Dermis blood vessel endothelial cell (primary cell): ENCODE measurements around the gene CIB4. TPM values are rescaled to one million over a fixed set of nuclear protein-coding genes. Genes with fewer than 3 reads are reported as not detected.
"Not testable (repeated sequence)": the region's sequence is repeated elsewhere in the genome, so short reads cannot be mapped to it uniquely, and the experiment has no call there.

Source experiments
- DNase-seq: peaks from one replicate; pipeline ENCODE4 v3.0.0; 2010
- total RNA-seq: library from RNA; depleted of rRNA; stranded (reverse); fragments of >200 nt; gene quantifications from 2 replicates; pipeline ENCODE4 v1.2.3, GENCODE V29; 2014

CIB4 gene
- total RNA-seq, 1 donor from 2014 or later = not detected

GRCh38 chr2:26567534-26567933 is 73.6 kb downstream of the CIB4 start:
- no peak for DNase-seq

- DNase-seq = not testable (repeated sequence)
These were observed 74.4 kb downstream of the CIB4 start for GRCh38 chr2:26566731-26567130.

GRCh38 chr2:26566081-26566375 is 75.1 kb downstream of the CIB4 start:
- no peak for DNase-seq

GRCh38 chr2:26564121-26564644 is 77.0 kb downstream of the CIB4 start:
- DNase-seq = no peak

GRCh38 chr2:26563686-26564085 is 77.5 kb downstream of the CIB4 start:
- no peak for DNase-seq

- DNase-seq = peak; percentile 15
These were observed 78.1 kb downstream of the CIB4 start for GRCh38 chr2:26562811-26563645.

- peak; percentile 62 for DNase-seq
These were observed 79.0 kb downstream of the CIB4 start for GRCh38 chr2:26561918-26562810.

GRCh38 chr2:26561376-26561775 is 79.8 kb downstream of the CIB4 start:
- DNase-seq = no peak

- no peak for DNase-seq
These were observed 80.3 kb downstream of the CIB4 start for GRCh38 chr2:26560892-26561291.

GRCh38 chr2:26559556-26559955 is 81.6 kb downstream of the CIB4 start:
- DNase-seq = no peak

- no peak for DNase-seq
These were observed 82.1 kb downstream of the CIB4 start for GRCh38 chr2:26559044-26559405.

- DNase-seq = no peak
These were observed 82.7 kb downstream of the CIB4 start for GRCh38 chr2:26558271-26559043.

- DNase-seq = no peak
These were observed 83.8 kb downstream of the CIB4 start for GRCh38 chr2:26557244-26557925.

GRCh38 chr2:26556309-26557243 is 84.6 kb downstream of the CIB4 start:
- DNase-seq = no peak

GRCh38 chr2:26555246-26556133 is 85.7 kb downstream of the CIB4 start:
- peak; percentile 30 for DNase-seq

- DNase-seq = no peak
These were observed 88.4 kb downstream of the CIB4 start for GRCh38 chr2:26552641-26553374.

- DNase-seq = no peak
These were observed 90.7 kb downstream of the CIB4 start for GRCh38 chr2:26550276-26551015.

- DNase-seq = no peak
These were observed 98.3 kb downstream of the CIB4 start for GRCh38 chr2:26542676-26543505.
